Suppressor macrophage (primary cell): Measurements from ENCODE around the gene SLC35E2B.
A peak's percentile ranks its signal among the peaks of the same experiment; 100 is the strongest.
"Not testable (repeated sequence)": the region's sequence is repeated elsewhere in the genome, so short reads cannot be mapped to it uniquely, and the experiment has no call there.

Experiments used
- DNase-seq, 4 experiments: peaks; one replicate each; pipeline ENCODE4 v3.0.0-alpha.2; 2020 to 2022

SLC35E2B gene

DNA sequence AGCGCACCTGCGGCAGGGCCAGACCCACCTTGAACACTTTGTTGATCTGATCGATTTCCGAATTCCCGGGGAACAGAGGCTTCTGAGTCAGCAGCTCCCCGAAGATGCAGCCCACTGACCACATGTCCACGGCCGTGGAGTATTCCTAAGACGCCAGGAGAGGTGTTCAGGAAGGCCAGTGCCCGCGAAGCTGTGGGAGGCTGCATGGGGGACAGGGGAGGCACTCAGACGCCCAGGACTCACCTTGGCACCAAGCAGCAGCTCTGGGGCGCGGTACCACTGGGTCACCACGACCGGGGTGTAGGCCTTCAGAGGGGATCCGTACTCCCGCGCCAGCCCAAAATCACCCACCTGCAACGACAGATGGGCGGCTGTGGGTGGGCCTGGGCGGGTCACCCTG lies 11.2 kb upstream of the SLC35E2B start:
- no peak for DNase-seq

DNA sequence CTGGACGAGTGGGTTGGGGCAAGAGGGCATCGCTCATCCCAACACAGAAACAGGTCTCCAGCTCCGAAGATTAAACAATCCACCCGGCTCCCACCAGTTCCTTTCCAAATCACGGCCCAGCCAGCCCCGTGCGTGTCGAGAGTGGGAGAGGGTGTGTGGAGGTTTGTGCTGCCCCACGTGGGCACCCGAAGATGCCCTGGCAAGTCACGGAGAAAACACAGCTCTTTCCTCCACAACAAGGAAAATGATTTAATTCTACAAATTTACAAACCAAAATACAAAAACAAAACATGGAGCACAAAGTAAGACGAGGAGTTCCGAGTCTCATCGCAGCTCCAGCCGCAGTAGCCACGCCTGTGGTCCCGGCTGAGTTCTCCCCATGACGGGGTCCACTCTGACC lies 9.9 kb upstream of the SLC35E2B start:
- not testable (repeated sequence) for DNase-seq

DNA sequence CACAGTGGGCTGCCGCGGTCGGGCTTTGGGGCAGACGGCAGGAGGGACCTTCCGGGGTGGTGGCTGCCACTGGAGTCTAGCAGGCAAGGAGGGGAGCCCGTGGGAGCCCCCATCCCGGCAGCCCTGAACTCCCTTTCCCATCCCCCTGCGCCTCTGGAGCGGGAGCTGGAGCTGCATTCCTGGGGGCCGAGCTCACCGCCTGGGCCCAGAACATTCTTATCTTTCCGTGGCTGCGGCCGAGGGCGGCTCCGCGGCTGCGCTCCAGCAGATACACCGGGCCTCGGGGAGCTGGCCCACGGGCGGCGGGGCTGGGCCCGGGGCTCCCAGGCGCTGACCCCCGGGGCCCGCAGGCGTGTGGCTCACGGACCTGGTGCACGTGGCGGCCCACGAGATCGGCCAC lies 8.0 kb upstream of the SLC35E2B start:
- DNase-seq: not testable (repeated sequence)

DNA sequence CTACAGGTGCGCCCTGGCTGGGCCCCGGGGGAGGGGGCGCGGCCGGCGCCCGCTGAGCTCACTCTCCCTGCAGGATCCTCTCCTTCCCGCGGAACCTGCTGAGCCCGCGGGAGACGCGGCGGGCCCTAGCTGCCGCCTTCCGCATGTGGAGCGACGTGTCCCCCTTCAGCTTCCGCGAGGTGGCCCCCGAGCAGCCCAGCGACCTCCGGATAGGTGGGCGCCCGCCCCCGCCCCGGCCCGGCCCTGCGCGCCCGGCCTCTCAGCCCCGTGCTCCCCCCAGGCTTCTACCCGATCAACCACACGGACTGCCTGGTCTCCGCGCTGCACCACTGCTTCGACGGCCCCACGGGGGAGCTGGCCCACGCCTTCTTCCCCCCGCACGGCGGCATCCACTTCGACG lies 7.5 kb upstream of the SLC35E2B start:
- DNase-seq: not testable (repeated sequence)

DNA sequence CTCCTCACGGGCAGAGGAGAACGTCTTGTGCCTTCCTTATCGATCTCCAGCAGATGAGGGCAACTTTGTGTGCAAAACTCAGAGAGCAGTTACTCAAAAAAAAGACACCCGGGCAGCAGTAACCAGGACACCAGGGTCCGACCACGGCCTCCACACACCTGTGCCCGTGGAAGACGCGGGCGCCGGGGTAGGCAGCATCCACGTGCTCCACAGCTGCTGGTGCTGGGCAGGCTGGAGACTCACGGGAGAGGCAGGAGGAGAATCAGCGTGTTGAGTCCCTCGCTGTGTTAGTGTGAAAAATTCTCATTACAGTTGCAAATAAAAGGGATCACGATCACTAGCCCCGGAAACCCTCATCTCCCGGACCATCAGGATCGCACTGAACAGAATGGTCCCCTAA lies 6.5 kb upstream of the SLC35E2B start:
- not testable (repeated sequence) for DNase-seq

DNA sequence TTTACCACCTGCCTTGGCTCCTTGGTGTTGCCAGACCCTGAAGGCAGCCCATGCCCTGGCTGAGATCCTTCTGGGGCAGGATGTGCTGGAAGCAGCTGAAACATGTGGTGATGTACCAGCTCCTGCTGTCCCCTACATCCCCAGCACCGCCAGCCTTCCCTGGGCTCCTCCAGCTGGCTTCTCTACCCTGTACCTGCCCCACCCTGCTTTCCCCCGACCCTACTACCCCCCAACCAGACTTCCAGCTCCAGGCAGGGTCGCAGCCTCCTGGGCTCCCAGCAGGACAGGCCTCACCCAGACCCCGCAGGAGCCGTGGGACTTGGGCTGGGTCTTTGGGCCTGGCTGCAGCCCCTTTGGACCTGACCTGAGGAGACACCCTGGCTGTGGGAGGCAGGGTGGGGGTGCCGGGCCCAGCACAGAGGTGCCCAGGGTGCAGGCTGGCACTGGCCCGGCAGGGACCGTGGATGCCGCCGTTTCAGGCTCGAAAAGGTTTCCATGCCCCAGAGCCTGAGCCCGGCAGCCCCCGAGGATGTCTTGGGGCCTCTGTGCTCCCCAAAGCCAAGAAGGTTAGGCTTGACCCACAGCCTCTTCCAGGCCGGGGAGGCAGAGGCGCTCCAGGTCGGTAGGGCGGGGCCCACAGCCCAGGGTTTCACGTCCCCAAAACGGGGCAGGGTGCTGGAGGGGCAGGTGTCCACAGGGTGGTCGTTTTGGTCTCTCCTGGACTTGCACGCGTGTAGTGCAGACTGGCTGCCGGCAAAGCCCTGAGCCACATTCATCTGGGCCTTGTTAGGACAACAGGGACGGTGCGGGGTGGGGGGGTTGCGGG lies 5.0 kb upstream of the SLC35E2B start:
- not testable (repeated sequence) for DNase-seq

DNA sequence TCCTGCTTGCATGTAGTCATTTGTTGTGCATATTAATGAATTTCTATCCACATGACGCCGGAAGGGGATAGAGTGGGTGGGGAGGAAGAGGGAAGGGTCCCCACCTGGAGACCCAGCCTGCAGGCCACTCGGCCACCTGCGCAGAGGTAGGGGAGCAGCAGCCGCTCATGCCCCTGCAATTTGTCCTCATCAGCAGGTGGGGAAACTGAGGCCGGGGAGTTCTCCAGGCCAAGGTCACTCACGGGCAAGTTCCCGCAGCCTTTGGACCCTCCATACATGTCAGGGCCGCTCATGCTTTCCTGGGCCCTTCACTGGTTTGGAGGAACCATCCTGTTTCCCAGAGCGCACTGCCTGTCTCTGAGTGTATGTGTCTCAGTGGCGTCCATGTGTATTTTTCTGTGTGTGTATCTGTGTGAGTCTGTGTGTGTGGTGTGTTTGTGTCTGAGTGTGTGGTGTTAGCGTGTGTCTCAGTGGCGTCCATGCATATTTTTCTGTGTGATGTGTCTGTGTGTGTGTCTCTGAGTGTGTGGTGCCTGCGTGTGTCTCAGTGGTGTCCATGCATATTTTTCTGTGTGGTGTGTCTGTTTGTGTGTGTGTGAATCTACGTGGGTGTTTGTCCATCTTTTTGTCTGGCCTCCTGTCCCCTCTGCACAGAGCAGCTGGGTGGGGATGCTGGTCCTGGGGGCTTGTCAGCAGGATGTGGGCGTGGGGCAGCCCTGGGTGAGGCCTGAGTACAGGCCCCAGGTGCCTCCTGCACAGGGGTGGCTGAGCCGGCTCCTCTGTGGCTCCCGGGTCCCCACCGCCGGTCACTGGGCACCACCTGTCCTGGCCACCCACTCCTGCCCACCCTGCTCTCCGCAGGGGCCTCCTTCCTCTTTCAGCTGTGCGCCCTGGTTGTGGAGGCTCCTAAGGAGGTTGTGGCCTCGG lies 4.1 kb upstream of the SLC35E2B start:
- DNase-seq: not testable (repeated sequence)

- DNase-seq: peak; percentile 64 to 82 (median 71)
Observed at GRCh38 chr1:1692324-1692713, 276 bp downstream of the SLC35E2B start.

GRCh38 chr1:1691443-1691842 lies 1.2 kb downstream of the SLC35E2B start:
- not testable (repeated sequence) for DNase-seq

DNA sequence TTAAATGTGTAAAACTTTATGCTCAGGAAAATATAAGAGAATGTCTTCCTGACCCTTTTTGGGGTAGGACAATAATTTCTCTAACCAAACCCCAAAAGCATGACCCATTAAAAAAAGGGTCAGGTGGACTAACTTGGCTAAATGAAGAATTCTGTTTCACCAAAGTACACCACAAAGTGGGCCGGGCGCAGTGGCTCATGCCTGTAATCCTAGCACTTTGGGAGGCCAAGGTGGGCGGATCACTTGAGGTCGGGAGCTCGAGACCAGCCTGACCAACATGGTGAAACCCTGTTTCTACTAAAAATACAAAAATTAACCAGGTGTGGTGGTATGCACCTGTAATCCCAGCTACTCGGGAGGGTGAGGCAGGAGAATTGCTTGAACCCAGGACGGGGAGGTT lies 3.1 kb downstream of the SLC35E2B start:
- DNase-seq: not testable (repeated sequence)

DNA sequence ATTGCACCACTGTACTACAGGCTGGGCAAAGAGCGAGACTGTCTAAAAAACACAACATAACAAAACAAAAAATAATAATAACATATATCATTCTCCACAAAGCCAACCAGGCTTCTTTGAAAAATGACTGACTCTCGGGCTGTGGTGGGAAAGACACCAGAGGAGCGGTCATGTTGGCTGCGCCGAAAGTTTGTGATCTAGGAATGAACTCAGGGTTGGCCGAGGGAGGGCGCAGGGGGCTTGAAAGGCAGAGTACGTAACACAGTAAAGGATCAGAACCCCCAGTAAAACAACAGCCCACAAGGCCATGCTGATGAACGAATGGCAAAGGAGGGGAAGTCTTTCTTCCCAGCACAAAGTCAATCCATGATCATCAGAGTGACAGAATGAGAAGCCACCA lies 4.7 kb downstream of the SLC35E2B start:
- no peak for DNase-seq

DNA sequence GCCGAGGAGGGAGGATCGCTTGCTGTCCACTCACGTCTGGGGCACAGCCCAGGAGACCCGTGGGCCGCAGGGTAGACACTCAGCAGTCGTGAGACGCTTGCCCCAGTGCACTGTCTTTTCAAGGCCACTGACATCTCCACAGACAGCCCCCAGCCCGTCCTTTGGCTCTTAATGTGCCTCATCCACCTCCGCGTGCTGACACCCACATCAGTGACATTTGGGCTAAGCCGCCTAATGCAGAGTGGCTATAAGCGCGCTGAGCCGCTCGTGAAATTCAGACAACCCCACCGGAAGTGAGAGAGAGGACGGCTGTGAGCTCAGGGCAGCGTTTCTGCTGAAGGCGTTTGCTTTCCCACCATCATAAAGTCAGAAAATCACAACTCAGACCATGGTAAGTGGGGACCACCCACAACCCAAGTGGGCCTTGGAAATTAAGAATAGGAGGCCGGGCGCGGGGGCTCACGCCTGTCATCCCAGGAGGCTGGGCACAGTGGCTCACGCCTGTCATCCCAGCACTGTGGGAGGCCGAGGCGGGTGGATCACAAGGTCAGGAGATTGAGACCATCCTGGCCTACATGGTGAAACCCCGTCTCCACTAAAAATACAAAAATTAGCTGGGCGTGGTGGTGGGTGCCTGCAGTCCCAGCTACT lies 8.4 kb downstream of the SLC35E2B start:
- DNase-seq: no peak

GRCh38 chr1:1683104-1683905 lies 9.3 kb downstream of the SLC35E2B start:
- no peak for DNase-seq

DNA sequence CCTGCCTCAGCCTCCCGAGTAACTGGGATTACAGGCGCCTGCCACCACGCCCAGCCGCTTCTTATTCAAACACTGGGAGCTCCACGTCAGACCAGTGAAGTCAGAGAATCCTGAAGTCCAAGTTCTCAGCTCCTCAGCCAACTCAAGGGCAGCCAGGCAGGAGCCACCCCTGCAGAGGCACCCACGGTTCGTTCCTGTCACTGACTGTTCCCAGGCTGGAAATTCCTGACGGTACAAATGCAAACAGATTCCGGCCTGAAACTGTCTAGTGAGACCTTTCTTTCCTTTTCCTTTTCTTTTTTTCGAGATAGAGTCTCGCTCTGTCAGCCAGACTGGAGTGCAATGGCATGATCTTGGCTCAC lies 11.7 kb downstream of the SLC35E2B start:
- no peak for DNase-seq

GRCh38 chr1:1680031-1680911 lies 12.3 kb downstream of the SLC35E2B start:
- DNase-seq: no peak

DNA sequence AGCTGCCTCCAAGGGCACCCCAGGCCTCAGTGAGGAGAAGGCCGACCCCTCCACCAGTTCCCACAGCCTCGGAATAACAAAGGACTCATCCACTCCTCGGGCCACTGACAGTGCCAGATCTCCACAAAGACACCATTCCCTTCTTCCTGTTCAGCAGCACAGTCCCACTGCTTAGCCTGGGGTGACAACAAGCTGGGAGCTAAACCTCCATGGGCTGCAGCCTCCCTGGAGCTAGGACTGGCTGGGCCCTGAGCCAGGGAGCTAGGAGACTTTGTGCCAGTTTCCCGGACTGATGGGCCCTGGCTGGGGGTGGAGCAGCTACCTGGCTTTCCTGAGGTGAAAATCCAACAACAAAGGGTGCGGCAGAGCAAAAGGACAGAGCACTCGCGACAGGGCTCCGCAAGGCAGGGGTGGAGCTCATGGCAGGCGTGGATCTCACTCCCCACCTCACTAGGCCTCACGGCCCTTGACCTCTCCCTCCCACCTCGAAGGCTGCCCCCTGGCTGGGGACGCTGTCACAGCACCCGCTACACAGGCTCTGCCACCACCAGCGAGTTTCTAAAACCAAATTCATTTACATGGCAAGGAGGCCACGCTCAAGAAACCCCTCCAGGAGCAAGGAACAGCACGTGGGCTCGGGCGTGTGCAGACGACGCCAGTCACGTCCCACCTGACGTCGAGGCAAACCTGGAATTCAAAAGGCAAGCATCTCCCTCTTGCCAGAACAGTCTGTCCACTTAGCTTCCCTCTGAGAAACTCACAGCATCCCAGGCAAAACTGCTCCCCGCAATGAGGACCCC lies 13.8 kb downstream of the SLC35E2B start:
- DNase-seq: peak in 2 of 4 experiments; percentile 11 to 42

- DNase-seq: no peak
Observed at GRCh38 chr1:1677718-1678580, 14.6 kb downstream of the SLC35E2B start.

DNA sequence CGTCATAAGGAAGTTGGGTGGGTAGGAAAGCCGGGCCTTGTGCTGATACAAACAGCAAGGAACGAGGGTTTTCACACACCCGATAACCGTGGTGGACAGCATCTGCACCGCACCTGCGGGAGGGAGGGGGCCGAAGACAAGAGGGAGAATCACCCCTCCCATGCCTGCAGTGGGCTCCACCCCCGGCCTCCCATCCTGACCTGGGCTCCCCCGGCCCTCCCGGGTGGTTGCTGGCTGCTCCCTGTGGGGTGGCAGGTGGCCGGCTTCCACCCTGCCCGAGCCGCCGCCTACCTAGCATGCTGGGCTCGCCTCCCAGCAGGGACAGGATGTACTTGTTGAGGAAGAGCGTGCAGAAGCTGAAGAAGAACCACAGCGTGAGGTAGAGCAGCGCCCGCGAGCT lies 16.5 kb downstream of the SLC35E2B start:
- not testable (repeated sequence) for DNase-seq

GRCh38 chr1:1675218-1675617 lies 17.4 kb downstream of the SLC35E2B start:
- DNase-seq: not testable (repeated sequence)
